Measurements from ENCODE around the gene CEACAM19.

CEACAM19 gene

DNA sequence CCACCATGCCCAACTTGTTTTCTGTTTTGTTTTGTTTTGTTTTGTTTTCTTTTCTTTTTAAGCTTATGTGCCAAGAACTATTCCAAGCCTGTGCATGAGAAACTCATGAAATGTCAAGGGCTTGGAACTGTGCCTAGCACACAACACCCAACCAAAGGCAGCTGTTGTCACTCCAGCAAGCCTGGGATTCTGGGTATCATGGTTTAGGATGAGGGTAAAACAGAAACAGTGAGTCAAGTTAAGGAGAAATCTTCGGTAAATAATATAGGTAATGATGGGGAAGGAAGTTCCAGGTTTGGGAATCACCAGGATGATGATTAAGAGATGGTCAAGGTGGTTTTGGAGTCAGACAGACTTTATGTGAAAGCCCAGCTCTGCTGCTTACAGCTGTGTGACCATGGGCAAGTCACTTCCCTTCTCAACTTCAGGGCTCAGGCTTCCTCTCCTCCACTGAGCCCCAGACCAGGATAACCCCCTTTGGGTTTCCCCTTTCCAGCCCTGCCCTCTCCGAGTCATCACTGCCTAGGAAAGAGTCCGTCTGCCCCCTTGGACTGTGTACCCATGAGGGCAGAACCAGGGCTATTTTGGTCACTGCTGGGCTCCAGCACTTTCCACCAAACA is 22.5 kb upstream of the CEACAM19 start:
- no peak overlapping the region for H3K4me3 ChIP-seq (ENCODE audit: low read depth in 1 of 2, low read length in 2 of 2)
- H3K36me3 ChIP-seq (ENCODE audit: insufficient read depth, low read length), result peaks cover 38% of the 10 kb centered on the region
- no peaks in the 10 kb centered on the region for H3K9me3 ChIP-seq (ENCODE audit: low read length)
- no peaks in the 10 kb centered on the region for H3K27me3 ChIP-seq (ENCODE audit: control insufficient read depth in 1 of 2, insufficient read depth in 2 of 2, low read length in 2 of 2)
- H3K4me1 ChIP-seq (ENCODE audit: insufficient read depth, low read length), result peaks cover 10% of the 10 kb centered on the region
- H3K27ac ChIP-seq (ENCODE audit: low read depth, low read length), result no peak overlapping the region
- H3K9ac ChIP-seq (ENCODE audit: low read length), result no peak overlapping the region

DNA sequence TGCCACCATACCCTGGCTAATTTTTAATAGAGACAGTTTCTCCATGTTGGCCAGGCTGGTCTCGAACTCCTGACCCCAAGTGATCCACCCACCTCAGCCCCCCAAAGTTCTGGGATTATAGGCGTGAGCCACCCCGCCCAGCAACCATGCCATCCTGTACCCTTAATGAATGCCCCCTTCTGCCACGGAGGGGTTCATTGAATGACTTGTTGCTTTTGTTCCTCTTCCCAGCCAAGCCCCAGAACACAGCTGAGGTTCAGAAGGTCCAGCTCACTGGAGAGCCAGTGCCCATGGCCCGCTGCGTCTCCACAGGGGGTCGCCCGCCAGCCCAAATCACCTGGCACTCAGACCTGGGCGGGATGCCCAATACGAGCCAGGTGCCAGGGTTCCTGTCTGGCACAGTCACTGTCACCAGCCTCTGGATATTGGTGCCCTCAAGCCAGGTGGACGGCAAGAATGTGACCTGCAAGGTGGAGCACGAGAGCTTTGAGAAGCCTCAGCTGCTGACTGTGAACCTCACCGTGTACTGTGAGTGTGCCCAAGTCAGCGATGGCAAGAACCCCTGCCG is 21.6 kb upstream of the CEACAM19 start:
- H3K4me1 ChIP-seq (ENCODE audit: insufficient read depth, low read length), result peaks cover 10% of the 10 kb centered on the region
- peaks cover 44% of the 10 kb centered on the region for H3K36me3 ChIP-seq (ENCODE audit: insufficient read depth, low read length)
- H3K9me3 ChIP-seq (ENCODE audit: low read length), result no peaks in the 10 kb centered on the region

DNA sequence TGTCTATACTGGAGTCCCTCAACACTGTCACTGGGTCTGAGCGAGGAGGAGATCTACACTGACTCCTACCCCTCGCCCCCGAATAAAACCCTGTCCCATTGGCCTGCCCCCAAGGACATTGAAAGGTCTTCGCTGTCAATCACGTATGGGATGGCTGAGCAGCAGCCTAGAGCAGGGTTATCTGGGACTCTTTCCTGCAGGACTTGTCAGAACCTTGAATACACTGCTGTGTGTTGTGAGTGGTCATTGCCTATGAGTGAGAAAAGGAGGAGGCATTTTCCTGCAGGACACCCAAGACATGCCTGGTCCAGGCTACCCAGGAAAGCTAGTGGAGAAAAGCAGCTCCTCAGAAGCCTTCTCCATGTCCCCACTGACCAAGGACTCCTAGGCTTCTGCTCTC is 17.9 kb upstream of the CEACAM19 start:
- no peaks in the 10 kb centered on the region for H3K9me3 ChIP-seq (ENCODE audit: low read length)
- H3K4me3 ChIP-seq (ENCODE audit: low read depth in 1 of 2, low read length in 2 of 2), result no peak overlapping the region
- peaks cover 48% of the 10 kb centered on the region for H3K36me3 ChIP-seq (ENCODE audit: insufficient read depth, low read length)
- no peaks in the 10 kb centered on the region for H3K27me3 ChIP-seq (ENCODE audit: control insufficient read depth in 1 of 2, insufficient read depth in 2 of 2, low read length in 2 of 2)
- H3K27ac ChIP-seq (ENCODE audit: low read depth, low read length), result no peak overlapping the region
- no peak overlapping the region for H3K9ac ChIP-seq (ENCODE audit: low read length)
- H3K4me1 ChIP-seq (ENCODE audit: insufficient read depth, low read length), result peaks cover 4% of the 10 kb centered on the region

More for the DNA sequence above, 21.6 kb upstream of the CEACAM19 start:
- H3K27me3 ChIP-seq (ENCODE audit: control insufficient read depth in 1 of 2, insufficient read depth in 2 of 2, low read length in 2 of 2), result no peaks in the 10 kb centered on the region
- no peak overlapping the region for H3K4me3 ChIP-seq (ENCODE audit: low read depth in 1 of 2, low read length in 2 of 2)
- no peak overlapping the region for H3K27ac ChIP-seq (ENCODE audit: low read depth, low read length)
- no peak overlapping the region for H3K9ac ChIP-seq (ENCODE audit: low read length)

DNA sequence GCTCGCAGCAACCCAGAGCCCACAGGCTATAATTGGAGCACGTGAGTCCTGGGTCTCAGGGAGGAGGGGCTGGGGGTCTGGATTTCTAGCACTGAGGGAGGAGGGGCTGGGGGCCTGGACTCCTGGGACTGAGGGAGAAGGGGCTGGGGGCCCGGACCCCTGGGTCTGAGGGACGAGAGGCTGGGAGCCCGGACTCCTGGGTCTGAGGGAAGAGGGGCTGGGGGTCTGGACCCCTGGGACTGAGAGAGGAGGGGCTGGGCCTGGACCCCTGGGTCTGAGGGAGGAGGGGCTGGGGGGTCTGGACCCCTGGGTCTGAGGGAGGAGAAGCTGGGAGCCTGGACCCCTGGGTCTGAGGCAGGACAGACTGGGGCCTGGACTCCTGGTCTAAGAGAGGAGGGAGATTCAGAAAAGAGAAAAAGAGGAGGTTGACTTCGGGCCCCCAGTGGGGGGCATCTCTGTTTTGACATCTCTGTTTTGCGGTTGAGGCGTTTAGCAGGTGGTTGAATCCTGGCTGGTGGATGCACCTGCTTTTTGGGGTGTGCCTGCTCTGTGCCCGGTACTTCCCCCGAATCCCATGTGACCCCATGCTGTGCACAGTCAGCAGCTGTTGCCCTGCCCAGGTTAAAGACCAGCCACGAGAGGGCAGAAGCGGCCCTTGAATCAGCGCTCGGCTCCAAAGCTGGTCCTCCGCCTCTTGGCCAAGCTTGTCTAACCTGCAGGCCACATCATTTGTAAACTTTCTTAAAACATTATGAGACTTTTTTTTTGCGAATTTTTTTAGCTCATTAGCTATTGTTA is 17.1 kb upstream of the CEACAM19 start:
- Histone ChIP-seq H3K27ac (ENCODE audit: low read depth, low read length) (no peak overlapping the region), H3K4me1 (ENCODE audit: insufficient read depth, low read length) (no peaks in the 10 kb centered on the region), H3K4me3 (ENCODE audit: low read depth in 1 of 2, low read length in 2 of 2) (no peak overlapping the region), H3K27me3 (ENCODE audit: control insufficient read depth in 1 of 2, insufficient read depth in 2 of 2, low read length in 2 of 2) (no peaks in the 10 kb centered on the region), H3K9me3 (ENCODE audit: low read length) (no peaks in the 10 kb centered on the region), H3K9ac (ENCODE audit: low read length) (no peak overlapping the region), H3K36me3 (ENCODE audit: insufficient read depth, low read length) (peaks cover 56% of the 10 kb centered on the region)

DNA sequence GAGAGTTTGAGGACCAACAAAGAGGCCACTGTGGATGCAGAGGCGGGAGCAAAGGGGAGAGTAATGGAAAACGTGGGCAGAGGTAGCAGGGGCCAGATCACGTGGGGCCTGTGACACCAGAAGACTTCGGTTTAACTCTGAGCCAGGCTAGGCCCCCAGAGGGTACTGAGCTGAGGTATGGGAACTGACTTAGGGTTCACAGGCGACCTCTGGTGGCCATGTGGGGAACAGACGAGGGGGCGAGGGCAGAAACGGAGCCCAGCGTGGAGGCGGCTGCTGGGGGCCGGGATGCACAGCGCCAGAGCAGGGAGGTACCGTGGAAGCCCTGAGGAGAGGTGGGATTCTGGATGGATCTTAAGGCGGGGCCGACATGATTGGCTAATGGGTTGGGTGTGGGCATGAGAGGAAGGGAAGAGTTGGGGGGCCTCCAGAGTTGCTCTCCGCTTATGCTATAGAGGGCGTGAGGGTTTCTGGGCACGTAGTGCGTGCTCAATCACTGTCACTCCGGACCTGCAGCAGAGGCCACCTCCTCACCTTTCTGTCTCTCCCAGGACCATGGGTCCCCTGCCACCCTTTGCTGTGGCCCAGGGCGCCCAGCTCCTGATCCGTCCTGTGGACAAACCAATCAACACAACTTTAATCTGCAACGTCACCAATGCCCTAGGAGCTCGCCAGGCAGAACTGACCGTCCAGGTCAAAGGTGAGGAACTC is 13.9 kb upstream of the CEACAM19 start:
- no peaks in the 10 kb centered on the region for H3K27me3 ChIP-seq (ENCODE audit: control insufficient read depth in 1 of 2, insufficient read depth in 2 of 2, low read length in 2 of 2)
- no peaks in the 10 kb centered on the region for H3K9me3 ChIP-seq (ENCODE audit: low read length)
- H3K36me3 ChIP-seq (ENCODE audit: insufficient read depth, low read length), result peaks cover 60% of the 10 kb centered on the region
- no peak overlapping the region for H3K9ac ChIP-seq (ENCODE audit: low read length)
- H3K27ac ChIP-seq (ENCODE audit: low read depth, low read length), result no peak overlapping the region
- H3K4me3 ChIP-seq (ENCODE audit: low read depth in 1 of 2, low read length in 2 of 2), result no peak overlapping the region
- H3K4me1 ChIP-seq (ENCODE audit: insufficient read depth, low read length), result no peaks in the 10 kb centered on the region

DNA sequence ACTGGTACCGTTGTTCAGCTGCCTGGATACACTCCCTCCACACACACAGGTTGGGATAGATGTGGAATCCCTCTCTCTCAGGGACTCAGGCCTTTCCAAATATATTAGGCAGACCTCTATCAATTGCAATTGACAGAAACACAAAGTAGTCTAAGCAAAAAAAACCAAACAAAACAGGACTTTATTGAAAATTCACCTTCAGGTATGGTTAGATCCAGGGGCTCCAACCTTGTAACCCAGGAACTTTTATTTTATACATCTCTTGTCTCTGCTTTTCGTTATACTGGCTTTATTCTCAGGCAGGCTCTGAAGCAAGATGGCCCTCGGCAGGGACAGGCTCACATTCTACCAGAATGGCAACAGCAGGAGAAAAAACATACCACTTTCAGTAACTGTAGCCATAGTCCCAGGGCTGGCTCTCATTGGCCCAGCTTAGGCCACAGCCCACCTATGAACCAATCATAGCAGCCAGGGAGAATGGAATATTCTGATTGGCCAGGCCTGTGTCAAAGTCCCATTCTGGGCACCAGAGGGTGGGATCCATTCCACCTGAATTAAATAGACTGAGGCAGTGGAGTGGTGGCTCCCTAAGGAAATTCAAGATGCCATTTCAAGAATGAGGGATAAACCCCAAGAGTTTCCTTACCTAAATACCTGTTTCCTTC is 13.1 kb upstream of the CEACAM19 start:
- H3K27me3 ChIP-seq (ENCODE audit: control insufficient read depth in 1 of 2, insufficient read depth in 2 of 2, low read length in 2 of 2), result no peaks in the 10 kb centered on the region
- H3K27ac ChIP-seq (ENCODE audit: low read depth, low read length), result no peak overlapping the region
- H3K4me3 ChIP-seq (ENCODE audit: low read depth in 1 of 2, low read length in 2 of 2), result no peak overlapping the region
- H3K36me3 ChIP-seq (ENCODE audit: insufficient read depth, low read length), result peaks cover 61% of the 10 kb centered on the region
- H3K9ac ChIP-seq (ENCODE audit: low read length), result no peak overlapping the region
- no peaks in the 10 kb centered on the region for H3K9me3 ChIP-seq (ENCODE audit: low read length)
- no peaks in the 10 kb centered on the region for H3K4me1 ChIP-seq (ENCODE audit: insufficient read depth, low read length)

DNA sequence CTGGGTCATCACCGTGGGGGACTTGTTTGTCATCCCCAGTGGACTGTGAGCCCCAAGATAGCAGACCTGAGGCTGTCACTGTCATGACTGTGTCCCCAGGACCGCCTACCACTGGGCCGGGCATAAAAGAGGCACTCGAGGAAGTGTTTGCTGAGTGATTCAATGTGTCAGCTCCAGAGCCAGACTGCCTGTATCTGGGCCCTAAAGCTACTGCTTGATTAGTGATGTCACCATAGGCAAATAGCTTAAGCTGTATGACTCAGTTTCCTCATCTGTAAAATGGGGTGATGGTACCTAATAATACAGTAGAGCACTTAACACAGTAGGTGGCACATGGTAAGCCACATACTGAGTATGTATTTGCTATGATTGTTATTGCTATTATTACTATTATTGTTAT is 11.2 kb upstream of the CEACAM19 start:
- no peak overlapping the region for H3K4me3 ChIP-seq (ENCODE audit: low read depth in 1 of 2, low read length in 2 of 2)
- H3K9me3 ChIP-seq (ENCODE audit: low read length), result no peaks in the 10 kb centered on the region
- H3K36me3 ChIP-seq (ENCODE audit: insufficient read depth, low read length), result peaks cover 55% of the 10 kb centered on the region
- no peaks in the 10 kb centered on the region for H3K27me3 ChIP-seq (ENCODE audit: control insufficient read depth in 1 of 2, insufficient read depth in 2 of 2, low read length in 2 of 2)
- H3K27ac ChIP-seq (ENCODE audit: low read depth, low read length), result no peak overlapping the region
- H3K9ac ChIP-seq (ENCODE audit: low read length), result no peak overlapping the region
- no peaks in the 10 kb centered on the region for H3K4me1 ChIP-seq (ENCODE audit: insufficient read depth, low read length)

DNA sequence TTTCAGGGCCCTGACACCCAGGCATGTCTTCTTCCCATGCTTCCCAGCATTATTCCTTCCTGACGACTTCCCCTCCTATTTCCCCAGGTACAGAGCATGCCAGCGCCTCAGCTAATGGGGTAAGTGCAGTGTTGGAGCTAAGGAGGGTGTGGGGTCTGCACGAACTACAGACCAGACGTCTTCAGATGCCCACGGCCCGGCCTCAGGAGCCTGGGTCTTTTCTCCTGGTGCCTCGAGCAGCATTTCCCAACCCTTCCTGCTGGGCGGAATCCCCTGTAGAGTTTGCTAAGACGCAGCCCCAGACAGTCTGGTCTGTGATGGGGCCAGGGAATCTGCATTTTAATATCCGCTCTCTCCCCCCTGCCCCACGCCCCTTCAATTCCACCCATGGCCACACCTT is 10.1 kb upstream of the CEACAM19 start:
- Histone ChIP-seq H3K4me3 (ENCODE audit: low read depth in 1 of 2, low read length in 2 of 2) (no peak overlapping the region), H3K9ac (ENCODE audit: low read length) (no peak overlapping the region), H3K27me3 (ENCODE audit: control insufficient read depth in 1 of 2, insufficient read depth in 2 of 2, low read length in 2 of 2) (no peaks in the 10 kb centered on the region), H3K36me3 (ENCODE audit: insufficient read depth, low read length) (peaks cover 54% of the 10 kb centered on the region), H3K4me1 (ENCODE audit: insufficient read depth, low read length) (no peaks in the 10 kb centered on the region), H3K9me3 (ENCODE audit: low read length) (no peaks in the 10 kb centered on the region), H3K27ac (ENCODE audit: low read depth, low read length) (no peak overlapping the region)

DNA sequence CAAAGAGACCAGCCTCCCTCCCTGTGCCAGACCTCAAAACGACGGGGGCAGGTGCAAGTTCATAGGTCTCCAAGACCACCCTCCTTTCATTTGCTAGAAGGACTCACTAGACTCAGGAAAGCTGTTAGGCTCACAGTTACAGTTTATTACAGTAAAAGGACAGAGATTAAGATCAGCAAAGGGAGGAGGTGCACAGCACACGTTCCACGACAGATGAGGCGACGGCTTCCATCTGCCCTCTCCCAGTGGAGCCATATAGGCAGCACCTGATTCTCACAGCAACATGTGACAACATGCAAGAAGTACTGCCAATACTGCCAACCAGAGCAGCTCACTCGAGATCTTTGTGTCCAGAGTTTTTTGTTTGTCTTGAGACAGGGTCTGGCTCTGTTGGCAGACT is 9.4 kb upstream of the CEACAM19 start:
- no peaks in the 10 kb centered on the region for H3K9me3 ChIP-seq (ENCODE audit: low read length)
- H3K4me3 ChIP-seq (ENCODE audit: low read depth in 1 of 2, low read length in 2 of 2), result no peak overlapping the region
- H3K36me3 ChIP-seq (ENCODE audit: insufficient read depth, low read length), result peaks cover 51% of the 10 kb centered on the region
- H3K27ac ChIP-seq (ENCODE audit: low read depth, low read length), result no peak overlapping the region
- no peaks in the 10 kb centered on the region for H3K4me1 ChIP-seq (ENCODE audit: insufficient read depth, low read length)
- no peak overlapping the region for H3K9ac ChIP-seq (ENCODE audit: low read length)
- H3K27me3 ChIP-seq (ENCODE audit: control insufficient read depth in 1 of 2, insufficient read depth in 2 of 2, low read length in 2 of 2), result no peaks in the 10 kb centered on the region

DNA sequence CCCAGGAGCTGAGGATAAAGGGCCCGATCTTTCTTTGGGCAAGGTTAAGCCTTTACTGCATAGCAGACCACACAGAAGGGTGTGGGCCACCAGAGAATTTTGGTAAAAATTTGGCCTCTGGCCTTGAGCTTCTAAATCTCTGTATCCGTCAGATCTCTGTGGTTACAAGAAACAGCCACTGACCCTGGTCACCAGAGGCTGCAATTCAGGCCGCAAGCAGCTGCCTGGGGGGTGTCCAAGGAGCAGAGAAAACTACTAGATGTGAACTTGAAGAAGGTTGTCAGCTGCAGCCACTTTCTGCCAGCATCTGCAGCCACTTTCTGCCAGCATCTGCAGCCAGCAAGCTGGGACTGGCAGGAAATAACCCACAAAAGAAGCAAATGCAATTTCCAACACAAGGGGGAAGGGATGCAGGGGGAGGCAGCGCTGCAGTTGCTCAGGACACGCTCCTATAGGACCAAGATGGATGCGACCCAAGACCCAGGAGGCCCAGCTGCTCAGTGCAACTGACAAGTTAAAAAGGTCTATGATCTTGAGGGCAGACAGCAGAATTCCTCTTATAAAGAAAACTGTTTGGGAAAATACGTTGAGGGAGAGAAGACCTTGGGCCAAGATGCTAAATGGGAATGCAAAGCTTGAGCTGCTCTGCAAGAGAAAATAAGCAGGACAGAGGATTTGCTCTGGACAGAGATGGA is 8.4 kb upstream of the CEACAM19 start:
- no peak overlapping the region for H3K4me3 ChIP-seq (ENCODE audit: low read depth in 1 of 2, low read length in 2 of 2)
- H3K36me3 ChIP-seq (ENCODE audit: insufficient read depth, low read length), result peaks cover 50% of the 10 kb centered on the region
- H3K27ac ChIP-seq (ENCODE audit: low read depth, low read length), result no peak overlapping the region
- H3K9me3 ChIP-seq (ENCODE audit: low read length), result no peaks in the 10 kb centered on the region
- H3K4me1 ChIP-seq (ENCODE audit: insufficient read depth, low read length), result no peaks in the 10 kb centered on the region
- no peak overlapping the region for H3K9ac ChIP-seq (ENCODE audit: low read length)
- no peaks in the 10 kb centered on the region for H3K27me3 ChIP-seq (ENCODE audit: control insufficient read depth in 1 of 2, insufficient read depth in 2 of 2, low read length in 2 of 2)

All from muscle layer of colon (tissue), 2 donors.